Measurements from ENCODE around the gene EGFR. TPM values are rescaled to one million over a fixed set of nuclear protein-coding genes. Genes with fewer than 3 reads are reported as not detected.

EGFR gene
- polyA plus RNA-seq, 1 donor from 2014 or later, result 0.22 TPM

DNA sequence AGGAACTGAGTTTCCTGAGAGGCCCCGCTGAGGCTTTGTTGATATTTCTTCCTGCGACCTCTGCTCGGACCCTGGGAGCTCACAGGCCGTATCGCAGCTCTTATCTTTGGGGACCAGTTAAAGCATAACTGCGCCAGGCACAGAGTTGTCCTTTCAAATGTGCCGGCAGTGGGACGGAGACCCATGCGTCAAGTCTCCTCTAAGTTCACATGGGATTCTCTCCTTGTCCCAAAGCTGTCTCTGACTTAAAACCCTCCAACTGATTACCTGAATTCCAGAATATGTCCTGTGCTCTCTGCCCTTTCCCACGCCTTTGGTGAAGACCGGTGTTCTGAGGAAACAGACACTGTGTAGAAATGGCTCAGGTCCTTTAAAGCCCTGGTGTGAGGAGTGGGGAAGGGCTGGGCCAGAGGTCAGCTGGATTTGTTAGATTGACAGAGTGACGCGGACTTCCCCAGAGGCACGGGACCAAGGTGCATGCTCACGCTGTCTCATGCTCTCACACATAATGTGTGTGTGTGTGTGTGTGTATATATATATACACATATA, 169.8 kb downstream of the EGFR start:
- Histone ChIP-seq H2AFZ (ENCODE audit: low read depth, low read length) (no peak overlapping the region), H3K79me2 (replicated peaks; ENCODE audit: insufficient read depth, low read length) (no peaks in the 10 kb centered on the region), H3K4me3 (ENCODE audit: low read length) (no peak overlapping the region), H3K27ac (ENCODE audit: low read length) (no peak overlapping the region), H3K9ac (ENCODE audit: low read length) (no peak overlapping the region), H3K4me2 (ENCODE audit: low read length) (no peak overlapping the region), H4K20me1 (ENCODE audit: insufficient read depth) (no peaks in the 10 kb centered on the region), H3F3A (ENCODE audit: insufficient read depth, low read length, poor library complexity, severe bottlenecking) (no peaks in the 10 kb centered on the region), H3K27me3 (ENCODE audit: insufficient read depth, low read depth, low read length) (no peaks in the 10 kb centered on the region), H3K9me2 (ENCODE audit: insufficient read depth, low read length) (no peaks in the 10 kb centered on the region), H3K36me3 (ENCODE audit: insufficient read depth, low read length) (no peaks in the 10 kb centered on the region), H3K9me3 (ENCODE audit: low read length) (no peaks in the 10 kb centered on the region)
- TF ChIP-seq SMC3 (conservative IDR thresholded peaks at IDR 0.05; ENCODE audit: poor library complexity) (no peak), EZH2 (IDR thresholded peaks at IDR 0.05; ENCODE audit: borderline replicate concordance, insufficient read depth, low read length, poor library complexity, severe bottlenecking) (no peak), MXI1 (conservative IDR thresholded peaks at IDR 0.05; ENCODE audit: poor library complexity, severe bottlenecking) (no peak), TAF1 (IDR thresholded peaks at IDR 0.05; ENCODE audit: low read depth) (no peak), RAD21 (conservative IDR thresholded peaks at IDR 0.05) (no peak), POLR2AphosphoS5 (IDR thresholded peaks at IDR 0.05) (no peak), EP300 (conservative IDR thresholded peaks at IDR 0.05; ENCODE audit: poor library complexity, severe bottlenecking) (no peak)
- TF ChIP-seq, protein P1, sequence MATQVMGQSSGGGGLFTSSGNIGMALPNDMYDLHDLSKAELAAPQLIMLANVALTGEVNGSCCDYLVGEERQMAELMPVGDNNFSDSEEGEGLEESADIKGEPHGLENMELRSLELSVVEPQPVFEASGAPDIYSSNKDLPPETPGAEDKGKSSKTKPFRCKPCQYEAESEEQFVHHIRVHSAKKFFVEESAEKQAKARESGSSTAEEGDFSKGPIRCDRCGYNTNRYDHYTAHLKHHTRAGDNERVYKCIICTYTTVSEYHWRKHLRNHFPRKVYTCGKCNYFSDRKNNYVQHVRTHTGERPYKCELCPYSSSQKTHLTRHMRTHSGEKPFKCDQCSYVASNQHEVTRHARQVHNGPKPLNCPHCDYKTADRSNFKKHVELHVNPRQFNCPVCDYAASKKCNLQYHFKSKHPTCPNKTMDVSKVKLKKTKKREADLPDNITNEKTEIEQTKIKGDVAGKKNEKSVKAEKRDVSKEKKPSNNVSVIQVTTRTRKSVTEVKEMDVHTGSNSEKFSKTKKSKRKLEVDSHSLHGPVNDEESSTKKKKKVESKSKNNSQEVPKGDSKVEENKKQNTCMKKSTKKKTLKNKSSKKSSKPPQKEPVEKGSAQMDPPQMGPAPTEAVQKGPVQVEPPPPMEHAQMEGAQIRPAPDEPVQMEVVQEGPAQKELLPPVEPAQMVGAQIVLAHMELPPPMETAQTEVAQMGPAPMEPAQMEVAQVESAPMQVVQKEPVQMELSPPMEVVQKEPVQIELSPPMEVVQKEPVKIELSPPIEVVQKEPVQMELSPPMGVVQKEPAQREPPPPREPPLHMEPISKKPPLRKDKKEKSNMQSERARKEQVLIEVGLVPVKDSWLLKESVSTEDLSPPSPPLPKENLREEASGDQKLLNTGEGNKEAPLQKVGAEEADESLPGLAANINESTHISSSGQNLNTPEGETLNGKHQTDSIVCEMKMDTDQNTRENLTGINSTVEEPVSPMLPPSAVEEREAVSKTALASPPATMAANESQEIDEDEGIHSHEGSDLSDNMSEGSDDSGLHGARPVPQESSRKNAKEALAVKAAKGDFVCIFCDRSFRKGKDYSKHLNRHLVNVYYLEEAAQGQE (IDR thresholded peaks at IDR 0.05; ENCODE audit: borderline replicate concordance), result no peak
- TF ChIP-seq, protein P2, sequence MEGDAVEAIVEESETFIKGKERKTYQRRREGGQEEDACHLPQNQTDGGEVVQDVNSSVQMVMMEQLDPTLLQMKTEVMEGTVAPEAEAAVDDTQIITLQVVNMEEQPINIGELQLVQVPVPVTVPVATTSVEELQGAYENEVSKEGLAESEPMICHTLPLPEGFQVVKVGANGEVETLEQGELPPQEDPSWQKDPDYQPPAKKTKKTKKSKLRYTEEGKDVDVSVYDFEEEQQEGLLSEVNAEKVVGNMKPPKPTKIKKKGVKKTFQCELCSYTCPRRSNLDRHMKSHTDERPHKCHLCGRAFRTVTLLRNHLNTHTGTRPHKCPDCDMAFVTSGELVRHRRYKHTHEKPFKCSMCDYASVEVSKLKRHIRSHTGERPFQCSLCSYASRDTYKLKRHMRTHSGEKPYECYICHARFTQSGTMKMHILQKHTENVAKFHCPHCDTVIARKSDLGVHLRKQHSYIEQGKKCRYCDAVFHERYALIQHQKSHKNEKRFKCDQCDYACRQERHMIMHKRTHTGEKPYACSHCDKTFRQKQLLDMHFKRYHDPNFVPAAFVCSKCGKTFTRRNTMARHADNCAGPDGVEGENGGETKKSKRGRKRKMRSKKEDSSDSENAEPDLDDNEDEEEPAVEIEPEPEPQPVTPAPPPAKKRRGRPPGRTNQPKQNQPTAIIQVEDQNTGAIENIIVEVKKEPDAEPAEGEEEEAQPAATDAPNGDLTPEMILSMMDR (IDR thresholded peaks at IDR 0.05; ENCODE audit: poor library complexity, severe bottlenecking), result no peak

DNA sequence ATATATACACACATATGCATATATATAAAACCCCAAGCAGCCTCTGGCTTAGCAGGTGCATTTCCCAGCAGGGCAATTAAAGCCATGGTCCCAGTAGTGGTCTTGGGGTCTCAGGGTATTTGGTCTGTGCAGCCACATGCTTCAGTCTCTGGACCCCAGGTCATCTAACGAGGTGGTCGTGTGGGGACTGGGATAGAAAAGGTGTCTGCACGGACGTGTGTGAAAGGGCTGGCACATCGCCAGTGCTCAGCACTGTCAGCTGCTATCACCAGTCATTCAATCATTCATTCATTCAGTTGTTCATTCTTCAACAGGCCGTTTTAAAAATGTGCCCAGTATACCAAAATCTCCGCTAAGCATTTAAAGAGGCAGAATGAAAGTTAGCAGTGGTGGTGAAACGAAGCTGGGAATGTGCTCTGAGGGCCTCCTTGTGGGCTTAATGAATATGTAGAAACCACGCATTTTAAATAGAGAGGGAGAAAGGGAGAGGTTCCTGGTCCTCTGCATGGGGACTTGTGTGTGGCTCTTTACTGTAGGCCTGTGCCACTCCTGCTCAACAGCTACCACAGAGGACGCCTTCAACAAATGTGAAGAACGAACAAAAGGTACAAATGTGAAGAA, 170.4 kb downstream of the EGFR start:
- Histone ChIP-seq H3K27me3 (ENCODE audit: insufficient read depth, low read depth, low read length) (no peaks in the 10 kb centered on the region), H3K9ac (ENCODE audit: low read length) (no peak overlapping the region), H3K4me2 (ENCODE audit: low read length) (no peak overlapping the region), H3K27ac (ENCODE audit: low read length) (no peak overlapping the region), H4K20me1 (ENCODE audit: insufficient read depth) (no peaks in the 10 kb centered on the region), H3K9me2 (ENCODE audit: insufficient read depth, low read length) (no peaks in the 10 kb centered on the region), H2AFZ (ENCODE audit: low read depth, low read length) (no peak overlapping the region), H3K9me3 (ENCODE audit: low read length) (no peaks in the 10 kb centered on the region), H3K36me3 (ENCODE audit: insufficient read depth, low read length) (no peaks in the 10 kb centered on the region), H3F3A (ENCODE audit: insufficient read depth, low read length, poor library complexity, severe bottlenecking) (no peaks in the 10 kb centered on the region), H3K79me2 (replicated peaks; ENCODE audit: insufficient read depth, low read length) (no peaks in the 10 kb centered on the region), H3K4me3 (ENCODE audit: low read length) (no peak overlapping the region)
- TF ChIP-seq SMC3 (conservative IDR thresholded peaks at IDR 0.05; ENCODE audit: poor library complexity) (no peak), EZH2 (IDR thresholded peaks at IDR 0.05; ENCODE audit: borderline replicate concordance, insufficient read depth, low read length, poor library complexity, severe bottlenecking) (no peak), MXI1 (conservative IDR thresholded peaks at IDR 0.05; ENCODE audit: poor library complexity, severe bottlenecking) (no peak), TAF1 (IDR thresholded peaks at IDR 0.05; ENCODE audit: low read depth) (no peak), POLR2AphosphoS5 (IDR thresholded peaks at IDR 0.05) (no peak), RAD21 (conservative IDR thresholded peaks at IDR 0.05) (no peak), EP300 (conservative IDR thresholded peaks at IDR 0.05; ENCODE audit: poor library complexity, severe bottlenecking) (no peak)
- TF ChIP-seq, protein P1 (IDR thresholded peaks at IDR 0.05; ENCODE audit: borderline replicate concordance), result no peak
- TF ChIP-seq, protein P2 (IDR thresholded peaks at IDR 0.05; ENCODE audit: poor library complexity, severe bottlenecking), result no peak

Measured in neural cell (in vitro differentiated cells).